Aorta (tissue), 5 donors: Measurements from ENCODE around the gene MLLT1. TPM values are rescaled to one million over a fixed set of nuclear protein-coding genes. Genes with fewer than 3 reads are reported as not detected.

Experiments
- ATAC-seq: fragments of 200-7000 bp; cut with Tn5 transposase; one replicate; pipeline ENCODE4 v1.9.1; 2022; ENCODE audit warnings: moderate library complexity; ENCODE audit not compliant: low FRiP score
- DNase-seq, 2 donors: peaks; one replicate each; pipeline ENCODE4 v3.0.0-alpha.2; 2020
- H3K27ac ChIP-seq, 2 donors: one replicate each; pipeline ENCODE4 v1.5.1; 2013; ENCODE audit warnings: low read length in 2 of 2, mild to moderate bottlenecking in 2 of 2, moderate library complexity in 2 of 2, control low read depth in 1 of 2, inconsistent platforms in 1 of 2, low read depth in 1 of 2
- H3K27me3 ChIP-seq, 2 donors: one replicate each; pipeline ENCODE4 v1.6.1; 2013; ENCODE audit warnings: control low read depth in 1 of 2, low read length in 1 of 2, mild to moderate bottlenecking in 1 of 2, moderate library complexity in 1 of 2; ENCODE audit not compliant: insufficient read depth in 2 of 2, control insufficient read depth in 1 of 2
- H3K36me3 ChIP-seq, 2 donors: one replicate each; pipeline ENCODE4 v1.6.1; 2013; ENCODE audit warnings: control low read depth in 1 of 2, low read length in 1 of 2, mild to moderate bottlenecking in 1 of 2; ENCODE audit not compliant: insufficient read depth in 2 of 2, control insufficient read depth in 1 of 2
- H3K4me1 ChIP-seq, 2 donors: one replicate each; pipeline ENCODE4 v1.6.1; 2013; ENCODE audit warnings: low read length in 2 of 2, control low read depth in 1 of 2, mild to moderate bottlenecking in 1 of 2, moderate library complexity in 1 of 2; ENCODE audit not compliant: insufficient read depth in 2 of 2, control insufficient read depth in 1 of 2
- H3K4me3 ChIP-seq, 2 donors: one replicate each; pipeline ENCODE4 v1.5.1; 2013; ENCODE audit warnings: low read length in 2 of 2, control low read depth in 1 of 2, mild to moderate bottlenecking in 1 of 2
- H3K9me3 ChIP-seq: one replicate; pipeline ENCODE4 v1.6.1; 2013; ENCODE audit warnings: mild to moderate bottlenecking, low read length; ENCODE audit not compliant: control insufficient read depth
- WGBS, 2 donors: extraction: QIAGEN DNeasy Blood & Tissue Kit; methylation state at CpG; one replicate each; pipeline ENCODE4 v1.1.7; 2013; 5-methylcytosine and 5-hydroxymethylcytosine counted together
- intact Hi-C, 2 donors: fragments of 100-400 bp; cut with DNase I; formaldehyde crosslinking; loops; one replicate each; pipeline versions ENCODE4 v1.14.2 to v1.15.0; 2022
- polyA plus RNA-seq, 2 donors: library from polyadenylated mRNA; stranded (reverse); fragments of 200-250 nt; gene quantifications; one replicate each; pipeline ENCODE4 v1.2.3, GENCODE V29; 2013
- total RNA-seq, 2 donors: library from RNA; stranded (reverse); fragmentation: NEBNext Ultra II Directional; extraction: Animal tissue kit (Norgen Biotek cat#: 25700); gene quantifications; one replicate each; pipeline ENCODE4 v1.2.1, GENCODE V29; 2021
- donor health status: healthy with polysubstance abuse.
- donor health status: Bipolar disorder and iron deficiency.
- donor health status: DM: no; HTN: no; CAD: no.
- donor health status: DM: no; HTN: no; CAD: no.
- donor health status: DM: yes; HTN: yes; CAD: no.

Gene MLLT1
- total and polyA plus RNA-seq, 4 donors, result 14.9 to 55.5 (median 44.5) TPM

DNA sequence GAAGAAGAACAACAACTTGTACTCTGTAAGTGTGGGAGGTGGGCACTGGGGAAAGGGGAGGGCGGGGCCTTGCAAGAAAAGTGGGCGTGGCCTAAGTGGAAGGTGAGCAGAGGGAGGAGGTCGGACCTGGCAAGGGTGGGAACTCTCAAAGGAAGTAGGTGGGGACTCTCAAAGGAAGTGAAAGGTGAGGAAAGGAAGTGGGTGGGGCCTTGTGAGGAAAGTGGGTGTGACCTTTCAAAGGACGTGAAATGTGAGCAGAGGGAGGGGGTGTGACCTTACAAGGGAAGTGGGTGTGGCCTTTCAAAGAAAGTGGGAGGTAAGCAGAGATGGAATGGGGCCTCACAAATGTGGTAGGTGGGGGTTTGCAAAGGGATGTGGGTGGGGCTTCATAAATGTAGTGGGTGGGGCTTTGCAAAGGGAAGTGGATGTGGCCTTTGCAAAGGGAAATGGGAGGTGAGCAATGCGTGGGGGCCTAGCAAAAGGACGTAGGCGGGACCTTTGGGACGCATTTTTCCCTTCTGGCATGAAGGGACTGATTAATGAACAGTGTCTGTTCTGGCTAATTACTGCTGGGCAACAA lies 118.4 kb downstream of the MLLT1 start:
- H3K36me3 ChIP-seq, result no peaks in the 10 kb centered on the region
- DNase-seq (no peak), ATAC-seq (peak; percentile 36)
- intact Hi-C loops, result no loop called here
- no peak overlapping the region for H3K27ac ChIP-seq
- no peaks in the 10 kb centered on the region for H3K4me1 ChIP-seq
- no peaks in the 10 kb centered on the region for H3K9me3 ChIP-seq
- H3K4me3 ChIP-seq, result no peak overlapping the region
- WGBS, 2 donors, result 40 to 50% methylated on average over 8 of the region's 8 CpGs
- H3K27me3 ChIP-seq, result no peaks in the 10 kb centered on the region

Other genes with a start within 250 kb of the MLLT1 start
- gene RFX2, start 169.5 kb downstream of the MLLT1 start, total RNA-seq, result 10 to 100 TPM; 16.6 to 26.1 TPM
- 10 to 100 TPM in 1 of 2 donors, 1 to 10 TPM in 1; 6.5 to 12.6 TPM for gene RFX2, start 169.5 kb downstream of the MLLT1 start, polyA plus RNA-seq
- not detected for gene ACSBG2, start 144.3 kb downstream of the MLLT1 start, total RNA-seq
- gene ACSBG2, start 144.3 kb downstream of the MLLT1 start, polyA plus RNA-seq, result 1 to 10 TPM in 1 of 2 donors, not detected in 1; 1.5 TPM
- gene ACER1, start 53.6 kb upstream of the MLLT1 start, total RNA-seq, result not detected
- gene ACER1, start 53.6 kb upstream of the MLLT1 start, polyA plus RNA-seq, result under 1 TPM in 1 of 2 donors, not detected in 1; 0.10 TPM
- gene CLPP, start 81.6 kb upstream of the MLLT1 start, total RNA-seq, result 10 to 100 TPM; 46.7 to 47.8 TPM
- gene CLPP, start 81.6 kb upstream of the MLLT1 start, polyA plus RNA-seq, result 10 to 100 TPM; 44.8 to 52.9 TPM
- gene ALKBH7, start 92.8 kb upstream of the MLLT1 start, total RNA-seq, result 10 to 100 TPM; 36.5 to 44.6 TPM
- 100 to 1,000 TPM in 1 of 2 donors, 10 to 100 TPM in 1; 87.5 to 124 TPM for gene ALKBH7, start 92.8 kb upstream of the MLLT1 start, polyA plus RNA-seq
- 1 to 10 TPM; 1.0 to 2.2 TPM for gene PSPN, start 96.0 kb upstream of the MLLT1 start, total RNA-seq
- gene PSPN, start 96.0 kb upstream of the MLLT1 start, polyA plus RNA-seq, result 1 to 10 TPM in 1 of 2 donors, under 1 TPM in 1; 0.95 to 1.1 TPM
- 10 to 100 TPM; 35.7 to 45.2 TPM for gene GTF2F1, start 113.2 kb upstream of the MLLT1 start, total RNA-seq
- gene GTF2F1, start 113.2 kb upstream of the MLLT1 start, polyA plus RNA-seq, result 10 to 100 TPM; 41.7 to 59.4 TPM
- 100 to 1,000 TPM; 137 to 151 TPM for gene KHSRP, start 144.8 kb upstream of the MLLT1 start, total RNA-seq
- gene KHSRP, start 144.8 kb upstream of the MLLT1 start, polyA plus RNA-seq, result 10 to 100 TPM; 69.7 to 81.1 TPM
- under 1 TPM in 1 of 2 donors, not detected in 1; 0.23 TPM for gene SLC25A41, start 153.8 kb upstream of the MLLT1 start, total RNA-seq
- gene SLC25A41, start 153.8 kb upstream of the MLLT1 start, polyA plus RNA-seq, result 1 to 10 TPM in 1 of 2 donors, not detected in 1; 1.8 TPM
- 10 to 100 TPM; 52.8 to 59.0 TPM for gene SLC25A23, start 179.8 kb upstream of the MLLT1 start, total RNA-seq
- 10 to 100 TPM; 37.9 to 48.1 TPM for gene SLC25A23, start 179.8 kb upstream of the MLLT1 start, polyA plus RNA-seq
- not detected for gene CRB3, start 184.3 kb upstream of the MLLT1 start, total RNA-seq
- 10 to 100 TPM in 1 of 2 donors, under 1 TPM in 1; 0.38 to 13.9 TPM for gene CRB3, start 184.3 kb upstream of the MLLT1 start, polyA plus RNA-seq
- 1 to 10 TPM; 3.9 to 7.6 TPM for gene DENND1C, start 201.8 kb upstream of the MLLT1 start, total RNA-seq
- 1 to 10 TPM in 1 of 2 donors, under 1 TPM in 1; 0.20 to 1.9 TPM for gene DENND1C, start 201.8 kb upstream of the MLLT1 start, polyA plus RNA-seq
- under 1 TPM; 0.68 to 0.90 TPM for gene TUBB4A, start 222.3 kb upstream of the MLLT1 start, total RNA-seq
- gene TUBB4A, start 222.3 kb upstream of the MLLT1 start, polyA plus RNA-seq, result not detected